Astrocyte (in vitro differentiated cells and primary cell): Measurements from ENCODE around the gene VCX3B. TPM values are rescaled to one million over a fixed set of nuclear protein-coding genes. Genes with fewer than 3 reads are reported as not detected.

Experiments used
- DNase-seq: peaks from one replicate; pipeline ENCODE4 v3.0.0-alpha.2; 2010; ENCODE audit warnings: low read depth
- FAIRE-seq: peaks from 2 replicates; lab custom pipeline; 2011; peaks lifted over from hg19 to GRCh38; lab: Jason Lieb, UNC
- H2AFZ ChIP-seq: 2 replicates; pipeline ENCODE4 v1.6.0; 2012; ENCODE audit warnings: low read depth, low read length, inconsistent platforms
- H3K27ac ChIP-seq: 2 replicates; pipeline ENCODE4 v1.5.1; 2011; ENCODE audit warnings: low read depth, low read length, inconsistent platforms
- H3K27me3 ChIP-seq: 2 replicates; pipeline ENCODE4 v1.6.0; 2011; ENCODE audit warnings: low read length, inconsistent platforms; ENCODE audit not compliant: insufficient read depth
- H3K36me3 ChIP-seq: 2 replicates; pipeline ENCODE4 v1.5.1; 2011; ENCODE audit warnings: low read length, inconsistent platforms; ENCODE audit not compliant: insufficient read depth
- H3K4me1 ChIP-seq: 2 replicates; pipeline ENCODE4 v1.5.1; 2011; ENCODE audit warnings: low read length, inconsistent platforms; ENCODE audit not compliant: insufficient read depth
- H3K4me2 ChIP-seq: 2 replicates; pipeline ENCODE4 v1.6.0; 2012; ENCODE audit warnings: low read length, inconsistent platforms
- H3K4me3 ChIP-seq: 2 replicates; pipeline ENCODE4 v1.5.1; 2011; ENCODE audit warnings: low read depth, mild to moderate bottlenecking, low read length, inconsistent platforms; ENCODE audit not compliant: insufficient read depth
- H3K79me2 ChIP-seq: 2 replicates; pipeline ENCODE4 v1.6.0; 2012; ENCODE audit warnings: mild to moderate bottlenecking, low read length, inconsistent platforms; ENCODE audit not compliant: insufficient read depth
- H3K9ac ChIP-seq: 2 replicates; pipeline ENCODE4 v1.6.0; 2012; ENCODE audit warnings: mild to moderate bottlenecking, low read length, inconsistent platforms
- H3K9me3 ChIP-seq: 2 replicates; pipeline ENCODE4 v1.5.1; 2012; ENCODE audit warnings: low read depth, mild to moderate bottlenecking, low read length, inconsistent platforms; ENCODE audit not compliant: insufficient read depth
- H4K20me1 ChIP-seq: 2 replicates; pipeline ENCODE4 v1.6.0; 2012; ENCODE audit warnings: low read length, inconsistent platforms; ENCODE audit not compliant: insufficient read depth
- H3K27ac Mint-ChIP-seq: one replicate; pipeline ENCODE4 v1.8.0; 2021; ENCODE audit warnings: mild to moderate bottlenecking, mixed read lengths; ENCODE audit not compliant: unreplicated experiment
- H3K27me3 Mint-ChIP-seq: one replicate; pipeline ENCODE4 v1.8.0; 2021; ENCODE audit warnings: low read depth, mixed read lengths; ENCODE audit not compliant: unreplicated experiment
- H3K36me3 Mint-ChIP-seq: one replicate; pipeline ENCODE4 v1.8.0; 2021; ENCODE audit warnings: low read depth, mixed read lengths; ENCODE audit not compliant: unreplicated experiment
- H3K4me1 Mint-ChIP-seq: one replicate; pipeline ENCODE4 v1.8.0; 2021; ENCODE audit warnings: low read depth, mixed read lengths; ENCODE audit not compliant: unreplicated experiment
- H3K4me3 Mint-ChIP-seq: one replicate; pipeline ENCODE4 v1.8.0; 2021; ENCODE audit warnings: mild to moderate bottlenecking, moderate library complexity, mixed read lengths; ENCODE audit not compliant: unreplicated experiment
- H3K9me3 Mint-ChIP-seq: one replicate; pipeline ENCODE4 v1.8.0; 2021; ENCODE audit warnings: mild to moderate bottlenecking, mixed read lengths; ENCODE audit not compliant: unreplicated experiment
- CTCF ChIP-seq: IDR thresholded peaks from 2 replicates; pipeline ENCODE4 v1.5.1; 2011; ENCODE audit warnings: low read depth, mild to moderate bottlenecking, inconsistent platforms, low read length, moderate library complexity; ENCODE audit not compliant: insufficient read depth
- EZH2 ChIP-seq: IDR thresholded peaks from 2 replicates; pipeline ENCODE4 v1.6.1; 2012; ENCODE audit warnings: mild to moderate bottlenecking, low read length, inconsistent platforms; ENCODE audit not compliant: insufficient read depth
- total RNA-seq: library from RNA; stranded (reverse); gene quantifications from 2 replicates; pipeline ENCODE4 v1.2.1, GENCODE V29; 2021

Gene VCX3B
- total RNA-seq, 1 donor from 2014 or later: not detected

- H3K4me3 ChIP-seq: no peak overlapping the region
- Mint-ChIP-seq H3K27me3 (no peaks in the 10 kb centered on the region), H3K36me3 (no peaks in the 10 kb centered on the region), H3K4me3 (no peak overlapping the region), H3K27ac (no peak overlapping the region), H3K4me1 (no peaks in the 10 kb centered on the region), H3K9me3 (peaks cover 2% of the 10 kb centered on the region)
- DNase-seq (no peak), FAIRE-seq (no peak)
- no peak overlapping the region for H2AFZ ChIP-seq
- H3K4me2 ChIP-seq: no peak overlapping the region
- H3K9me3 ChIP-seq: no peaks in the 10 kb centered on the region
- TF ChIP-seq CTCF (no peak), EZH2 (no peak)
- no peaks in the 10 kb centered on the region for H4K20me1 ChIP-seq
- H3K4me1 ChIP-seq: no peaks in the 10 kb centered on the region
- H3K36me3 ChIP-seq: no peaks in the 10 kb centered on the region
- H3K9ac ChIP-seq: no peak overlapping the region
- no peaks in the 10 kb centered on the region for H3K79me2 ChIP-seq
- no peak overlapping the region for H3K27ac ChIP-seq
- no peaks in the 10 kb centered on the region for H3K27me3 ChIP-seq
Observed at GRCh38 chrX:8453611-8454010, 11.0 kb upstream of the VCX3B start.

GRCh38 chrX:8455557-8455956 lies 9.1 kb upstream of the VCX3B start:
- no peak overlapping the region for H2AFZ ChIP-seq
- no peak for TF ChIP-seq CTCF
- H3K9me3 ChIP-seq: no peaks in the 10 kb centered on the region
- no peaks in the 10 kb centered on the region for H3K4me1 Mint-ChIP-seq
- FAIRE-seq (peak; percentile 74), DNase-seq (no peak)
- no peaks in the 10 kb centered on the region for H4K20me1 ChIP-seq
- H3K27me3 Mint-ChIP-seq: no peaks in the 10 kb centered on the region
- H3K79me2 ChIP-seq: no peaks in the 10 kb centered on the region
- no peaks in the 10 kb centered on the region for H3K36me3 ChIP-seq
- no peaks in the 10 kb centered on the region for H3K36me3 Mint-ChIP-seq
- H3K9ac ChIP-seq: no peak overlapping the region
- no peak overlapping the region for H3K4me3 Mint-ChIP-seq
- no peak overlapping the region for H3K4me3 ChIP-seq
- H3K27ac Mint-ChIP-seq: no peak overlapping the region
- no peaks in the 10 kb centered on the region for H3K4me1 ChIP-seq
- H3K27ac ChIP-seq: no peak overlapping the region
- peaks cover 2% of the 10 kb centered on the region for H3K9me3 Mint-ChIP-seq
- no peaks in the 10 kb centered on the region for H3K27me3 ChIP-seq
- no peak overlapping the region for H3K4me2 ChIP-seq

GRCh38 chrX:8462488-8462887 lies 2.1 kb upstream of the VCX3B start:
- no peak overlapping the region for H3K4me3 ChIP-seq
- Mint-ChIP-seq H3K27ac (no peak overlapping the region), H3K4me1 (no peaks in the 10 kb centered on the region), H3K9me3 (peaks cover 5% of the 10 kb centered on the region), H3K27me3 (no peaks in the 10 kb centered on the region), H3K4me3 (no peak overlapping the region), H3K36me3 (no peaks in the 10 kb centered on the region)
- FAIRE-seq (no peak), DNase-seq (no peak)
- H3K4me1 ChIP-seq: no peaks in the 10 kb centered on the region
- H3K9ac ChIP-seq: no peak overlapping the region
- no peaks in the 10 kb centered on the region for H4K20me1 ChIP-seq
- no peak overlapping the region for H2AFZ ChIP-seq
- no peaks in the 10 kb centered on the region for H3K27me3 ChIP-seq
- no peaks in the 10 kb centered on the region for H3K36me3 ChIP-seq
- no peaks in the 10 kb centered on the region for H3K9me3 ChIP-seq
- H3K4me2 ChIP-seq: no peak overlapping the region
- no peaks in the 10 kb centered on the region for H3K79me2 ChIP-seq
- H3K27ac ChIP-seq: no peak overlapping the region
- TF ChIP-seq CTCF (no peak), EZH2 (no peak)
